CD4-positive, alpha-beta T cell treated with Interferon alpha-2 for 1 hour (primary cell): ENCODE measurements around the gene P2RX4.
"Not testable (repeated sequence)": the region's sequence is repeated elsewhere in the genome, so short reads cannot be mapped to it uniquely, and the experiment has no call there.

ENCODE experiments used
- DNase-seq, 2 donors: peaks; one replicate each; pipeline ENCODE4 v3.0.0-alpha.2; 2020 to 2022

The P2RX4 gene

DNA sequence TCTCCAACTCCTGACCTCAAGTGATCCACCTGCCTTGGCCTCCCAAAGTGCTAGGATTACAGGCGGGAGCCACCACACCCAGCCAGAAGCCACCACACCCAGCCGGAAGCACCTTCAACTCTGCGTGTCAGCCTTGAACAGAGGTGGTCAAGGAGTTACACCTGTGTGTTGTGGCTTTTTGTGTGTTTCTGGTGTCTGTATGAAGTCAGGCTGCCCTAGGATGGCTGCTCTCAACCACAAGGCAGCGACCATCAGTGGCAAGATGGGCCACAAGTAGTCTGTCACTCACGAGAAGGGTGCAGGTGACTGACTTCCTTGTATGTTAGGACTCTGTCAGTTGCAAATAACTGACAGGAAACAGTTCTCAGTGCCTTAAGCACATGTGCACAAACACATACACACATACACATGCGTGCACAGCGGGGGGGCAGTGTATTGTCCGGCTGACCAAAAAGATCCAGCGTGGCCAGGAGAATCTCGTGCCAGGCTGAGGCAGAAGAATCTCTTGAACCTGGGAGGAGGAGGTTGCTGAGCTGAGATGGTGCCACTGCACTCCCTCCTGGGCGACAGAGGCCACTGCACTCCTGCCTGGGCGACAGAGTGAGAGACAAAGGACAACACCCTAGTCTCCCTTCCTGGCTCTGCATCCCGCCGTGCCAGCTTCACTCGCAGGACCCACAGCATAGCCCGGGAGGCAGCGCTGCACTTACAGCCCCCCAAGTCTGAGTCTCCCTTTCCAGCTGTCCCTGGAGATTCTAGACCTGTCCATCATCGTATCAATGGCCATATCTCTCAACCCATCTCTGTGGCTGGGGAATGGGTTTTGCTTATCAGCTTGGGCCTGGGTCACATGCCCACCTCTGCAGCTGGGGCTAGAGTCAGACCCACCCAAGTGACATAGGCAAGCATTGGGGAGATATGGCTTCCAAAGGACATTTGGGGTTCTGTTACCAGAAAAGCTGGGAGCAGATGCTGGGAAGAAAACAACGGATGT, 13.7 kb downstream of the P2RX4 start:
- DNase-seq: peak; percentile 46 to 51

- DNase-seq: peak in 1 of 2 donors; percentile 58
Measured at GRCh38 chr12:121224591-121224990, 14.7 kb downstream of the P2RX4 start.

- no peak for DNase-seq
Measured at GRCh38 chr12:121226399-121226798, 16.5 kb downstream of the P2RX4 start.

- DNase-seq: not testable (repeated sequence)
Measured at GRCh38 chr12:121226871-121227270, 16.9 kb downstream of the P2RX4 start.

GRCh38 chr12:121227294-121227693, 17.4 kb downstream of the P2RX4 start:
- DNase-seq: peak in 1 of 2 donors; percentile 22

DNA sequence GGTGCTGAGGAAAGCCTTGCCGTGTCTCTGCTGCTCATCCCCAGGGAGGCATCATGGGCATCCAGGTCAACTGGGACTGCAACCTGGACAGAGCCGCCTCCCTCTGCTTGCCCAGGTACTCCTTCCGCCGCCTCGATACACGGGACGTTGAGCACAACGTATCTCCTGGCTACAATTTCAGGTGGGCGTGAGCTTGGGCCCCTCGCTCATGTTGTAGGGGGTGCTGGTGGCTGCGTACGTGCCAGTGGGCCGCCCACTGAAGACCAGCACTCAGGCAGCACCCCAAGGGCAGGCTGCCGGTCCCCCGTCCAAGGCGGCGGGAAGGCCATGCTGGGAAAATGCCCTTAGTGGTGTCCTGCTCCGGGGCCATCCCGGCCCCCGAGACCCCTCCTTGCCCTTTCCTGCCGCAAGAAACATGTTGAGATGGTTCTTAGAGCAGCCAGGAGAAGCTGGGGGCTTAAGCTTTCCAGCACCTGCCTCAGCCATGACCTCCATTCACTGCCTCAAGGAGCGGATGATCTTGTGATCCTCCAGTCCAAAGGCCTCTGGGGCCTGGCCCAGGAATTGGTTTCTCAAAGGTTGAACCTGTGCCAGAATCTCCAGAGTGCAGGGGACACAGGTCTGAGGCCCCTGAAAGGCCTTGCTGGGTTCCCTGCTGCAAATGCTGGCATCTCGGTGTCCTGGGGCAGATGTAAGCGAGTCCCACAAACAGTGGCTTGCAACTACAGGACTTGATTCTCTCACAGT, 19.2 kb downstream of the P2RX4 start:
- no peak for DNase-seq

DNA sequence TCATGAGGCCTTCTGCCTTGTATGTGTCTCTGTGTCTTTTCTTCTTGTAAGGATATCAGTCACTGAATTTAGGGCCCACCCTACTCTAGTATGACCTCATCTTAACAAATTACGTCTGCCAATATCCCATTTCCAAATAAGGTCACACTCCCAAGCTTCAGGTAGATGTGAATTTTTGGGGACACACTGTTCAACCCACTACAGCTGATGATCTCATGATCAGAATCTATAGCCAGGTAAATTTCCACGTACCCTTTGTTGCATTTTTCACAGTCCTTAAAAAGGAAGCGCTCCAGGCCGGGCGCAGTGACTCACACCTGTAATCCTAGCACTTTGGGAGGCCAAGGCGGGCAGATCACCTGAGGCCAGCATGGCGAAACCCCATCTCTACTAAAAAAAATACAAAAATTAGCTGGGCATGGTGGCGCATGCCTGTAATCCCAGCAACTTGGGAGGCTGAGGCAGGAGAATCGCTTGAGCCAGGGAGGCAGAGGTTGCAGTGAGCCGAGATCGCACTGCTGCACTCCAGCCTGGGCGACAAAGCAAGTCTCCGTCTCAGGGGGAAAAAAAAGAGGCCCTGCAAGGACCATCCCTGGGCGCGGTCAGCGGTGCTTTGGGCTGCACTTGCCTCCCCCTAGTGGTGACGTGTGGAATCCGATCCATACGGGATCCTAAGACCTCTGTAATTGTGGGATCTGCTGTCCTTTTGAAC, 20.1 kb downstream of the P2RX4 start:
- DNase-seq: peak; percentile 61 to 65

DNA sequence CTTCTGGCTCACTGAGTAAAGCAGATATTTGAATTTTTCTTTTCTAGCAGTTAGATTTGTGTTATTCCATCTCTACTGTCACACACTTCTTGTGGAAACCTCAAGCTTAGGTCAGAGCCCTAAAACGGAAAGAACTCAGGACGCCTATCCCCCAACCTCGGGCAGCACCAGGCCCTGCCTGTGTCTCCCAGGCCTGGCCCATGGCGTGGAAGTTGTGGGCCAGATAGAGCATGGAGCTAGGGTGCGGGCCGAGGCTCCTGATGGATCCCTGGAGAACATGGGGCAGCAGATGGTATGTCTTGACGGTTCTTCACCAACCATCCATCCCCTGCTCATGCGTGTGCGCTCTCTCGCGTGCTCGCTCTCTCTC, 20.6 kb downstream of the P2RX4 start:
- no peak for DNase-seq

DNA sequence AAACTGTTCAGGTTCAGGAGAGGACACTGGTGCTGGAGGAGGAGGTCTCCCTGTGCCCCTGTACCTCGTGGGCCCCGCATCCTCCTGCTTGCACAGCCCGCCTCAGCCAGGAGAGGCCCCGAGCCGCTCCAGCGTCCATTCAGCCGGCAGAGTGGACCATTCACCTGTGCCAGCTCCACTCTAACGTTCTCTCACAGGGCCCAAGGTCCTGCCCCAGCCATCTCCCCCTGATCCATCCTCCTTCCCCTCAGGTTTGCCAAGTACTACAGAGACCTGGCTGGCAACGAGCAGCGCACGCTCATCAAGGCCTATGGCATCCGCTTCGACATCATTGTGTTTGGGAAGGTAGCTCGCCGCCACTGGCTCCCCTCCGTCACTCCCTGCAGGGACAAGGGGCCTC, 22.2 kb downstream of the P2RX4 start:
- no peak for DNase-seq

GRCh38 chr12:121232977-121233627, 23.2 kb downstream of the P2RX4 start:
- no peak for DNase-seq

DNA sequence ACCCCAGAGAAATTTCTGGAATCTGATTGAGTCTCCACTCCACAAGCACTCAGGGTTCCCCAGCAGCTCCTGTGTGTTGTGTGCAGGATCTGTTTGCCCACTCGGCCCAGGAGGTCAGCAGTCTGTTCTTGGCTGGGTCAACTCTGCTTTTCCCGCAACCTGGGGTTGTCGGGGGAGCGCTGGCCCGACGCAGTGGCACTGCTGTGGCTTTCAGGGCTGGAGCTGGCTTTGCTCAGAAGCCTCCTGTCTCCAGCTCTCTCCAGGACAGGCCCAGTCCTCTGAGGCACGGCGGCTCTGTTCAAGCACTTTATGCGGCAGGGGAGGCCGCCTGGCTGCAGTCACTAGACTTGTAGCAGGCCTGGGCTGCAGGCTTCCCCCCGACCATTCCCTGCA, 23.7 kb downstream of the P2RX4 start:
- no peak for DNase-seq

DNA sequence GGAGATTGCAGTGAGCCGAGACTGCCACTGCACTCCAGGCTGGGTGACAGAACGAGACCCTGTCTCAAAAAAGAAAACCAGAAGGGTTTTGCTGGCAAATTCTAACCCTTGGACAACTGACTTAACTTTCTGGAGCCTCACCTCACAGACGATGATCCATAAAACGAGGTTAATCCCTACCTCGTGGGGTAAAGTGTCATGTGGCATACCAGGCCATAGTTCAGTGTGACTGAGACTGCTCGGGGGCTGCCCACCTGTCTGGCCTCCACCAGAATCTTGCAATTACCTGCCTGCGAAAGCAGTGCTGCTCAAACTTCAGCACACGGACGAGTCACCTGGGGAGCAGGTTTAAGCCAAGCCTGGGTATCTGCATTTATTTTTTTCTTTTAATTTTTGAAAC, 26.8 kb downstream of the P2RX4 start:
- DNase-seq: no peak

DNA sequence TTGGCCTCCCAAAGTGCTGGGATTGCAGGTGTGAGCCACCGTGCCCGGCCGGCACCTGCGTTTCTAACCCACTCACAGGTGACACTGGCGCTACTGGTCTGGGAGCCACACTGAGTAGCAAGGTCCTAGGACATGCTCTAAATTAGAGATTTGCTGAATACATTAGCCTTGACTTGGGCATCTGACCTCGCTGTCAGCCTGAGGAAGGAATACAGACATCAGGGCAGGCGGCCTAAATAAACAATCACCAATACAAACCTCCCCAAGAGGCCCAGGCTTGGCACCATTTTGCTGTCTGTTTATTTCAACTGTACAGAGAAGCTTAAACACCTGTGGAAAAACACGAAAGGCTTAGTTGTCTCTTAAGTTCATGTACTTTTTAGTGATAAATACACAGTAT, 27.5 kb downstream of the P2RX4 start:
- DNase-seq: no peak

- DNase-seq: no peak
Measured at GRCh38 chr12:121238086-121238485, 28.2 kb downstream of the P2RX4 start.

GRCh38 chr12:121238604-121239350, 28.8 kb downstream of the P2RX4 start:
- no peak for DNase-seq

DNA sequence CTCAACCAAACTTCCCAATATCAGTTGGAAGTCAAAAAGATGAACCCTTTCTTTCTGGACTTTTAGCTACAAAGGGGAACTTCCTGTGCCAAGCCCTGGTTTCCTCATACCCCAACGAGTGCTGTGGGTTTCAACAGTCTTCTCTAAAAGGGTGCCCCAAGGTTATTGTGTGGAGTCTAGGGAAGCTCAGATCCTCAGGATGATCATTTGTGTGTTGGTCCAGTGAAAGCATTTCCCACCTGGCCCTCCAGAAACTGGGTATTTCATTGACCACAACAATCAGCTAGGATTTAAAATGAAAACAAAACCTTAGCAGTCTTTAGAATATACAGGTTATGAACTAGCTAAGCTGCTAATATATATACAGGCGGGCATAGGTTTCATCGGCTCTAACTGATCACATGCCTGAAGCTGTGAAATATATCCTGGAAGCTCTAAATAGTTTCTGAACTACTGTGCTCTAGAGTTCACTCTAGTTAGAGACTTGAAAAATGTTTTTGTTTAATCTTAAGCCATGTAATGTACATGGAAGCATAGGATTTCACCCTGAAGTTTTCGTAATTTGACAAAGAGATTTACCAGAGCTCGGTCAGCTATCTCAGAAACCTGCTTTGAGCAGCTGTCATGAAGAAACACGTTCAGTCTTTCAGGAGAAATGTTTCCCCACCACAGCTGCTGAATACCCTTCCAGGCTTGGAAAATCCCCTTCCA, 29.6 kb downstream of the P2RX4 start:
- DNase-seq: no peak

DNA sequence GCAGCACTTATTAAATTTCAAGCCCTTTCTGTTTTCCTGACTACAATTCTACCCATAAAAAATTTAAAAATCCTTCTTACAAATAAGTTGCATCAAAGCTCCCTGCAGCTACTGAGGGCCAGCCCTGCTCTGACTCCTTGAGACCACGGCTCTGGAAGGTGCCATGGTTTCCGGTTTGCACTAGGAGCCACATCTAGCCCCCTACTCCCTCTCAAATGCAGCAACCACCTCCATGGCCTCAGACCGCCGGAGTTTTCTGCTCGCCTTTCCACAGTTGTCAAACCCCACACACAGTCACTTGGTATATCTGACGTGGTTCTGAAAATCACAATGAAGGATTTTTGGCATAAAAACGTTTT, 30.1 kb downstream of the P2RX4 start:
- no peak for DNase-seq

GRCh38 chr12:121240484-121241101, 30.7 kb downstream of the P2RX4 start:
- DNase-seq: peak; percentile 93

DNA sequence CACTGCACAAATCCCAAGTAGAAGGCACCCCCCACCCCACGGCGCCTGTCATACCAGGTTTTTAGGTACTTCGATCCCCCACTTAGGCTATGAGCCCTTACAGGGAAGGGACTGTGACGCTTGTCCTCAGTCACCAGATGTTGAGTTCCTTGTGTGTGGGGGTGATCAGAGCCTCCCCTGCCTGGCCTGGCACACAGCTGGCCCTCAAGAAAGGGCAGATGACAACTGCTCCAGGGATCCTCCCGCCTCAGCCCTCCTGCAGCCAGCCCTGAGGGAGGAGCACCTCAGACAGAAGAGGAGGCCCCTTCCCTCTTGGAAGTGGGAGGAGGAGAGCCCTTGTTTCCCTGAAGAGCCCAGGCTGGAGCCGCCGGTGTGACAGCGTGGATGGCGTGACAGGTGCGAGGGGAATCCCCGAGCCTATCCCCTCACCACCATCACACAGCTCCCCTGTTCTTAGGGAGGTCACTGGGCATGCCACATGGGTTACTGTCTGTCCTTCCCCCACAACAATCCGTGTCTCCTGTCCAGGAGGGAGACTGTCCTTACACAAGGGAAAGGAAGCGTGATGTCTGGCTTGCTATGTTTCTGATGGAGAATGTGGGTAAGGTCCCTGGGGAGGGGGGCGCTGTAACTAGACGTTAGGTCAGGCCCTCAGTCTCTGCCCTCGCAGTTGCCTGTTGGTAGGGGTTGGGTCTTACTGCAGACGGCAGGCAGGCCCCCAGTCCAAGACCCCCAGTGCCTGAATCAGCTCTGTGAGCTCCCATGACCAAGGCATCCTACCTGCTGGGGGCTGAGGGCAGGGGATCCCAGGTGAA, 31.4 kb downstream of the P2RX4 start:
- peak in 1 of 2 donors; percentile 7 for DNase-seq

DNA sequence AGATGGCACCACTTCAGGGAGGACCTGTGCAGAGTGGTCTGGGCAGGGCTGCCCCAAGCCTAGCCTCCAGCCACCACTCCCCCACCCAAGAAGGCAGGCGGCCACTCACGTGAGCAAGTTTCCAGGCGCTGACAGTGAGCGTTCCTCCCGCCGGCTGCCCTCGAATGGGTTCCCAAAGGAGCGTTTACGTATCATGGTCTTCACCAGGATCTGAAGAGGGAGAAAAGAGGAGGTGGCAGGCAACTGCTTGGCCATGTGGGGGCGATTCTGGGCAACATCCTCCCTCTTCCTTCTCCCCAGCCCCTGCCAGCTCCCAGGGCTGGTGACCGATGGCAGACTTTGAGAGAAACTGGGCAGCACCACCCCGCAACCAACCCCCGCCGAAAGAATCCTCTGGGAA, 35.1 kb downstream of the P2RX4 start:
- DNase-seq: no peak
